Cardiac muscle cell (in vitro differentiated cells and primary cell): ENCODE data around the gene PGBD2. TPM values are rescaled to one million over a fixed set of nuclear protein-coding genes. Genes with fewer than 3 reads are reported as not detected.
"Not testable (repeated sequence)": the region's sequence is repeated elsewhere in the genome, so short reads cannot be mapped to it uniquely, and the experiment has no call there.

Experiments
- DNase-seq, 2 donors: peaks; one replicate each; pipeline versions ENCODE4 v3.0.0 to v3.0.0-alpha.2; 2010 to 2017; ENCODE audit warnings: low read depth in 1 of 2, low spot score in 1 of 2
- H3K27ac ChIP-seq: fragments of 200-600 bp; sonication (generic); 2 replicates; pipeline ENCODE4 v1.5.1; 2016
- H3K27me3 ChIP-seq: fragments of 200-600 bp; sonication (generic); 2 replicates; pipeline ENCODE4 v1.6.0; 2016; ENCODE audit warnings: control low read depth
- H3K36me3 ChIP-seq: fragments of 200-600 bp; sonication (generic); 2 replicates; pipeline ENCODE4 v1.5.1; 2016; ENCODE audit warnings: control low read depth
- H3K4me1 ChIP-seq: fragments of 200-600 bp; sonication (generic); 2 replicates; pipeline ENCODE4 v1.8.1; 2017; ENCODE audit warnings: low read depth, mild to moderate bottlenecking, mixed run types
- H3K4me3 ChIP-seq: fragments of 200-600 bp; sonication (generic); 2 replicates; pipeline ENCODE4 v1.5.1; 2016; ENCODE audit warnings: mild to moderate bottlenecking
- H3K9me3 ChIP-seq: fragments of 200-600 bp; sonication (generic); 2 replicates; pipeline ENCODE4 v1.5.1; 2017; ENCODE audit warnings: low read depth, mild to moderate bottlenecking, control low read depth
- CTCF ChIP-seq: IDR thresholded peaks from 2 replicates; pipeline ENCODE4 v1.5.1; 2012; ENCODE audit warnings: low read depth, mild to moderate bottlenecking, low read length
- polyA plus RNA-seq: library from polyadenylated mRNA; unstranded; fragments of >200 nt; fragmentation: Nextera tagmentation; extraction: Ambion mirVana; gene quantifications from 2 replicates; pipeline ENCODE4 v1.2.1, GENCODE V29; 2016
- total RNA-seq: library from RNA; depleted of rRNA; stranded (reverse); fragments of >200 nt; gene quantifications from 2 replicates; pipeline ENCODE4 v1.2.3, GENCODE V29; 2016

The PGBD2 gene
- total and polyA plus RNA-seq, 2 experiments from 2014 or later = 4.0 to 5.8 TPM

DNA sequence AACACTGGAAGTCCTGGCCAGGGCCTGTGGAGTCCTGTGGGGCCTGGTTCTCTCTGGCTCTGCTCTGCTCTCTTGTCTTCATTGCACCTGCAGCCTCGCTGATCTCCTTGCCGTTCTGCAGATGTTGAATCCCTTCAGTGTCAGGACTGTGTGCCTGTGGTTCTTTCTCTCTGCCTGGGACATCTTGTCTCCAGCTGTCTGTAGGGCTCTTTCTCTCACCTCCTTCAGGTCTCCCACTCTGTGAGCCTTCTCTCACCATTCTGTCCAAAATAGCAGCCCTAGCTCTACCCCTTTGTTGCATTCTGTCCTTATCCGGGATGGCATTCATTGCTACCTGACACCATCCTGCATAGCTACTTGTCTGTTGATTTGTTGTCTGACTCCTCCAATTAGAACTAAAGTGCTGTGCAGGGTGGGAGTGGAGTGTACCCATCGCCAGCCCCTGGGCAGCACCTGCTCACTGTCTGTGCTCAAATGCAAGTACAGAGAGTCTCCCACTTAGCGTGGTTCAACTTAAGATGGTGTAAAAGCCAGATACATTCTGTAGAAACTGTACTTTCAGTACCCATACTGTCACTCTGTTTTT lies 8.9 kb downstream of the PGBD2 start:
- Histone ChIP-seq H3K36me3 (peaks cover 20% of the 10 kb centered on the region), H3K9me3 (no peaks in the 10 kb centered on the region), H3K4me3 (no peak overlapping the region), H3K27me3 (no peaks in the 10 kb centered on the region), H3K4me1 (peaks cover 14% of the 10 kb centered on the region), H3K27ac (peak overlapping the region; percentile 41)
- no peak for DNase-seq
- no peak for TF ChIP-seq CTCF

DNA sequence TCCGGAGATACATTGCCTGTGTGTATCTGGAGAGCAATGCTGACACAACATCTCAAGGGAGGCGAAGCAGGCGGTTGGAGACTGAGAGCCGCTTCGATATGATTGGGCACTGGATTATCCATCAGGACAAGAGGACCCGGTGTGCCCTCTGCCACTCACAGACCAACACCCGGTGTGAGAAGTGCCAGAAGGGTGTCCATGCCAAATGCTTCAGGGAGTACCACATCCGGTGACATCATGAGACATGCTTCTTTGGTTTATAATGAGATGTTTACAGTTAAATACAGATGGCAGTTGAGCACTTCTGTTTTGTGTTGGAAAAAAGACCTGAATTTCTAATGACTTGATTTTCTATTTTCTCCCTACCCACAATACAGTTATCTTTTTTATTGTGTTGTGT lies 12.1 kb downstream of the PGBD2 start:
- no peaks in the 10 kb centered on the region for H3K9me3 ChIP-seq
- no peak for TF ChIP-seq CTCF

DNA sequence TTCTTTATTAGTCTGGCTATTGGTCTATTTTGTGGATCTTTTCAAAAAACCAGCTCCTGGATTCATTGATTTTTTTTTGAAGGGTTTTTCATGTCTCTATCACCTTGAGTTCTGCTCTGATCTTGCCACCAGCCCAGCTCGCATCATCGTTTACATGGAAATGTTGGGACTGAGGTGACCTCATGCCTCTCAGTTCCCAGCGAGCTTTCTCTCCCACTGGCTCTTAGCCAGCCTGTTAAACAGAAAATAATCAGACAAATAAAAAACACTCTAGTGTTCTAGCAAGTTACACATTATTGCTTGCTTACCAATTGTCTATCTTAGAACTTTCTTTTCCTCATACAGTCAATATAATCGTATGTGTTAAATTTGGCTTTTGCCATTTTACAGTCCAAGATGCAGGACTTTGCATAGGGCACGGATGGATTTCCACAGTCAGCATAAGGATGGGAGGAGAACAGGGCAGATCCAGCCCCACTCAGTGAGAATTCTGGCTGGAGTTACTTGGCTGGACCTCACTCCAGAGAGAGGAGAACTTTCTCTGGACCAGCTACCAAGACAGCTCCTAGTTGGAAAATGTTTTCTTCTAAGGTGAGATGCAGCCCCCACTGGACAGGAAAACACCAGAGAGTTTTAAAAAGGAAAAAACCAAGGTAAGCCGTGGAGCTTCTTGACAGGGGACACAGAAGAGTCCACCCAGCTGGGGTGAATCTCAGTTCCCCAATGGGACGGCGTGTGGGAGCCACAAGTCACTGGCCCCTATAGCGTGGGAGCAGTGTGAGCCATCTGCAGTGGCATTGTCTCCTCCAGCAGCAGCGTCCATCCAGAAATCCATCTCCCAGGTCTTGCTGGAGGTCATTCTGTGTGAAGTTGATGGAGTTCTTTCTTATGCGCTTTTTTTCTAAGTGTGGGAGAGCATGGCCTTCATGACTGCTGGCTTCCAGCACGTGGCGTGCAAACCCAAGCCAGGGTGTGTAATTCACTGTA lies 17.6 kb downstream of the PGBD2 start:
- Histone ChIP-seq H3K4me1 (no peaks in the 10 kb centered on the region), H3K36me3 (peaks cover 8% of the 10 kb centered on the region), H3K27me3 (no peaks in the 10 kb centered on the region), H3K4me3 (no peak overlapping the region), H3K9me3 (no peaks in the 10 kb centered on the region), H3K27ac (no peak overlapping the region)
- no peak for TF ChIP-seq CTCF
- no peak for DNase-seq

More for the DNA sequence above, 12.1 kb downstream of the PGBD2 start:
- Histone ChIP-seq H3K27me3 (no peaks in the 10 kb centered on the region), H3K27ac (no peak overlapping the region), H3K4me1 (peaks cover 11% of the 10 kb centered on the region), H3K36me3 (peaks cover 20% of the 10 kb centered on the region), H3K4me3 (no peak overlapping the region)
- no peak for DNase-seq

DNA sequence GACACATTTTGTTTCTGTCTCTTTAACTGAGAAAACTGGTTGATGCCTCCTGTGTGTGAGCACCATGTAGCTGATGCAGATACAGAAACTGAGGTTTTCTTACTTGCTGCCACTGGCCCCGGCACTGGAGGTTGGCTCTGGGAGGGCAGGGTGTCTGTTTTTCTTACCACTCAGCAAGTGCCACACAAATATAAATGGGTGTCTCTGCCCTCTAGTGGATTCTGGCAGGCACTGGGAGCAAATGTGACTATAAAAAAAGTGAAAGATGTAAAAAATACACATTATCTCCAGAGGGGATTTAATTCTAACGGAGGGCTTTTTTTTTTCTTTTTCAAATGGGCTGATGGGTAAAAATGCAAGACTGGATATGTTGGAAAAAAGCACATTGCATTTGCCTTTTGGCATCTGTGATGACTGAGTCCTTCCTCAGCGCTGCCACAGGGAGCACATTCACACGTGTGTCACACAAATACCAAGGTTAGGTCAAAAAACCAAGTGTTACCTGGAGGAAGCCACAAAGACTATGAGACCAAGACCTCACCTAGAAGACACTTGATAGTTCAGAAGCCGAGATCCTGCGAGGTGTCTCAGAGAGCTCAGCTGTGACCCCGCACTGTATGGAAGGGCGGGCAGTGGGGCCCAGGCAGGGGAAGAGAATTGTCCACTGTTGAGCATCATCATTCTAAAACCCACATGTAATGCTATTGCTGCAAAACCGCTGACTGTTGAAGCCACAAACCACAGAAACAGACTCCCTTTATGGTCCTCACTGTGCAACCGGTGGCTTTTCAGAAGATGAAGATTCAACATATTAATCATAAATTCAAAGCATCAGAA lies 18.9 kb downstream of the PGBD2 start:
- no peak overlapping the region for H3K27ac ChIP-seq
- no peaks in the 10 kb centered on the region for H3K4me1 ChIP-seq
- peak; percentile 64 for TF ChIP-seq CTCF
- no peak overlapping the region for H3K4me3 ChIP-seq
- no peaks in the 10 kb centered on the region for H3K9me3 ChIP-seq
- DNase-seq = peak; percentile 61 to 62
- no peaks in the 10 kb centered on the region for H3K27me3 ChIP-seq
- no peaks in the 10 kb centered on the region for H3K36me3 ChIP-seq

GRCh38 chr1:248925859-248926258 lies 19.8 kb downstream of the PGBD2 start:
- H3K27ac ChIP-seq, H3K27me3 ChIP-seq, H3K36me3 ChIP-seq: not testable (repeated sequence)

More at GRCh38 chr1:248925859-248926258, 19.8 kb downstream of the PGBD2 start:
- H3K4me1 ChIP-seq, DNase-seq, H3K4me3 ChIP-seq, H3K9me3 ChIP-seq: not testable (repeated sequence)
